NT2/D1 (cell line): Measurements from ENCODE around the gene TMEM134.

Experiments used
- YY1 ChIP-seq: IDR thresholded peaks from 2 replicates; pipeline ENCODE4 v1.6.1; 2011; ENCODE audit not compliant: insufficient read length, insufficient read depth
- ZNF274 ChIP-seq: IDR thresholded peaks from 2 replicates; pipeline ENCODE4 v1.6.1; 2011; ENCODE audit warnings: mild to moderate bottlenecking, low read depth, low read length

- TF ChIP-seq YY1 (no peak), ZNF274 (no peak)
Measured at GRCh38 chr11:67429038-67429668, 39.9 kb downstream of the TMEM134 start.
